ENCODE data around the gene MBOAT1. TPM values are rescaled to one million over a fixed set of nuclear protein-coding genes. Genes with fewer than 3 reads are reported as not detected.

Gene MBOAT1
- total and polyA plus RNA-seq, 8 donors, result 2.4 to 47.2 (median 12.2) TPM

DNA sequence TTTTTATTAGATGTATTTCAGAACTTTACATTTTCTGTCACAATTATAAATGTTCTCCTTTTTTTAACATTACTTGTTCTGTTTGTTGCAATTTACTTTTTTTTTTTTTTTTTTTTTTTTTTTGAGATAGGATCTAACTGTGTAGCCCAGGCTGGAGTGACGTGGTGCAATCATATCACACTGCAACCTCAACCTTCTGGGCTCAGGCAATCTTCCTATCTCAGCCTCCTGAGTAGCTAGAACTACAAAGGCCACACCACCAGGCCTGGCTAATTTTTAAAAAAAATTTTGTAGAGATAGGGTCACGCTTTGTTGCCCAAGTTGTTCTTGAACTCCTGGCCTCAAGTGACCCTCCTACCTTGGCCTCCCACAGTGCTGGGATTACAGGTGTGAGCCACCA lies 15.1 kb upstream of the MBOAT1 start:
- TF ChIP-seq, protein P1, sequence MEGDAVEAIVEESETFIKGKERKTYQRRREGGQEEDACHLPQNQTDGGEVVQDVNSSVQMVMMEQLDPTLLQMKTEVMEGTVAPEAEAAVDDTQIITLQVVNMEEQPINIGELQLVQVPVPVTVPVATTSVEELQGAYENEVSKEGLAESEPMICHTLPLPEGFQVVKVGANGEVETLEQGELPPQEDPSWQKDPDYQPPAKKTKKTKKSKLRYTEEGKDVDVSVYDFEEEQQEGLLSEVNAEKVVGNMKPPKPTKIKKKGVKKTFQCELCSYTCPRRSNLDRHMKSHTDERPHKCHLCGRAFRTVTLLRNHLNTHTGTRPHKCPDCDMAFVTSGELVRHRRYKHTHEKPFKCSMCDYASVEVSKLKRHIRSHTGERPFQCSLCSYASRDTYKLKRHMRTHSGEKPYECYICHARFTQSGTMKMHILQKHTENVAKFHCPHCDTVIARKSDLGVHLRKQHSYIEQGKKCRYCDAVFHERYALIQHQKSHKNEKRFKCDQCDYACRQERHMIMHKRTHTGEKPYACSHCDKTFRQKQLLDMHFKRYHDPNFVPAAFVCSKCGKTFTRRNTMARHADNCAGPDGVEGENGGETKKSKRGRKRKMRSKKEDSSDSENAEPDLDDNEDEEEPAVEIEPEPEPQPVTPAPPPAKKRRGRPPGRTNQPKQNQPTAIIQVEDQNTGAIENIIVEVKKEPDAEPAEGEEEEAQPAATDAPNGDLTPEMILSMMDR (IDR thresholded peaks at IDR 0.05), result no peak
- no peak for TF ChIP-seq EP300 (IDR thresholded peaks at IDR 0.05)
- intact Hi-C loops (cut with DNase I; ENCODE audit: low total_unique reads), result no loop called here
- 73 to 86% (median 83%) methylated on average over 2 of the region's 2 CpGs for WGBS, 5 donors
- Histone ChIP-seq H3K27me3 (no peaks in the 10 kb centered on the region), H3K9me3 (no peaks in the 10 kb centered on the region), H3K4me3 (no peak overlapping the region), H3K36me3 (no peaks in the 10 kb centered on the region), H3K27ac (no peak overlapping the region), H3K4me1 (no peaks in the 10 kb centered on the region)
- DNase-seq, result no peak

DNA sequence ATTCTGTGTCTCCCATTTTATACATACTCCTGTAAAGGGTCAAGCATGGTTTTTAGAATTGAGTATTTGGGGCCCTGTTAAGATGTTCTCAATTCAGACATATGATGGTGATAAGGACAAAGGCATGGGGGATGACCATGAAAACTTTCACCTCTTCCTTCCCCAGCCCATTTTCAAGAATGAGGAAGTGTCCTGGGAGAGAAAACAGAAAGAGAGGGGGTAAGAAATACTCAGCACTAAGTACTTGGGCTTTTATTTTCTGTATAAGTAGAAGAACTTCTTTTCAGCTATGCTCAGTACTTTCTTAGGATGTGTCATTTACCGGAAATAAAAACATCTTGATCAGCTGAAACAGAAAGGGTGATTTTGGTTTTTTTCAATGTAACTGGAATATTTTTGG lies 10.9 kb upstream of the MBOAT1 start:
- intact Hi-C loops (cut with DNase I; ENCODE audit: low total_unique reads), result no loop called here
- H3K9me3 ChIP-seq, result no peaks in the 10 kb centered on the region
- no peak for DNase-seq
- TF ChIP-seq POLR2A (IDR thresholded peaks at IDR 0.05) (no peak), EP300 (IDR thresholded peaks at IDR 0.05) (no peak), POLR2AphosphoS5 (IDR thresholded peaks at IDR 0.05) (no peak)
- TF ChIP-seq, protein P1 (IDR thresholded peaks at IDR 0.05), result no peak
- no peak overlapping the region for H3K4me3 ChIP-seq
- no peaks in the 10 kb centered on the region for H3K36me3 ChIP-seq
- WGBS, 5 donors, result 79 to 100% (median 94%) methylated on average over 1 of the region's 1 CpG
- no peaks in the 10 kb centered on the region for H3K27me3 ChIP-seq
- no peaks in the 10 kb centered on the region for H3K4me1 ChIP-seq
- no peak overlapping the region for H3K27ac ChIP-seq

DNA sequence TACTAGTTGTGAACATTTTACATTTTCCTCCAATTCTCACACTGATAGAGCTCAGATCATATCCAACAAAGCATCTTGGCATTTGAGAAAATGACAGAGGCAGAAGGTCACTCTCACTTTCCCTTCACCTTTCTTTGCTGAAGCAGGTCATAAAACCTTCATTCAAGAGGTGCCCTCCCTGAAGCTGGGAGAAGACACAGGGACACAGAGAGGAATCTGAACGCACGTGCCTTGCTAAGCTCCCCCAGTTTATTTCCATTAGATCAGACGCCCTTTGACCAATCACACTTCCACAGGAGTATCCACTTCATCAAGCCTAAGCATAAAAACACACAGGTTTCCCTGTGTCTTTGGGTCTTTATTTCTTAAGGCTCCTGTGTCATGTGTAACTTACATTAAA lies 9.2 kb upstream of the MBOAT1 start:
- Histone ChIP-seq H3K27ac (no peak overlapping the region), H3K27me3 (no peaks in the 10 kb centered on the region), H3K9me3 (no peaks in the 10 kb centered on the region), H3K36me3 (no peaks in the 10 kb centered on the region), H3K4me1 (peaks cover 10 to 17% (median 15%) of the 10 kb centered on the region in 4 donors), H3K4me3 (no peak overlapping the region)
- TF ChIP-seq EP300 (IDR thresholded peaks at IDR 0.05) (no peak), POLR2AphosphoS5 (IDR thresholded peaks at IDR 0.05) (no peak), POLR2A (IDR thresholded peaks at IDR 0.05) (no peak)
- TF ChIP-seq, protein P1 (IDR thresholded peaks at IDR 0.05), result no peak
- intact Hi-C loops (cut with DNase I; ENCODE audit: low total_unique reads), result no loop called here
- DNase-seq, result no peak
- 57 to 93% (median 80%) methylated on average over 3 of the region's 3 CpGs for WGBS, 5 donors

DNA sequence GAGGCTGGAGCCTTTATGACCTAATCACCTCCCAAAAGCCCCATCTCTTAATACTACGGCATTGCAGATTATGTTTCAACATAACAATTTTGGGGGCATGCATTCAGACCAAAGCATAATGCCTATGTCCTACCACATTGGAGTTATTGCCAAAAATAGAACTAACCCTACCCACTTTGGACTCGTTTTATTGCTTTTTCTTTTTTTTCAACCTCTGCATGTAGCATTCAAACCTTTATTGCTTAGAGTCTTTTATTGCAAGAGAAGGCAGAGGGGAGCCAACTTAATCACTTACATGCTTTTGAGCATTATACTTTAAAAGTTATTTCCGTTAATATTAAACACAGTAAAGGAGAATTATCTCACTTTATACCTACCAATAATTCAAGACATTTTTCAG lies 8.1 kb upstream of the MBOAT1 start:
- no peak overlapping the region for H3K27ac ChIP-seq
- no peak for TF ChIP-seq POLR2A (IDR thresholded peaks at IDR 0.05)
- TF ChIP-seq EP300 (IDR thresholded peaks at IDR 0.05), result no peak
- TF ChIP-seq, protein P1 (IDR thresholded peaks at IDR 0.05), result no peak
- no peak for TF ChIP-seq POLR2AphosphoS5 (IDR thresholded peaks at IDR 0.05)
- DNase-seq, result no peak
- H3K9me3 ChIP-seq, result no peaks in the 10 kb centered on the region
- intact Hi-C loops (cut with DNase I; ENCODE audit: low total_unique reads), result no loop called here
- WGBS, 5 donors, result 78 to 88% (median 83%) methylated on average over 3 of the region's 3 CpGs
- no peak overlapping the region for H3K4me3 ChIP-seq
- H3K36me3 ChIP-seq, result no peaks in the 10 kb centered on the region
- H3K4me1 ChIP-seq, result peaks cover 10 to 18% (median 15%) of the 10 kb centered on the region in 4 donors
- no peaks in the 10 kb centered on the region for H3K27me3 ChIP-seq

Measured in stomach (tissue), 9 donors.